Left ventricle myocardium superior (tissue), 1 donor: Measurements from ENCODE around the gene BTBD16. TPM values are rescaled to one million over a fixed set of nuclear protein-coding genes. Genes with fewer than 3 reads are reported as not detected.
A peak's percentile ranks its signal among the peaks of the same experiment; 100 is the strongest.

ENCODE experiments used
- ATAC-seq: fragments of 200-7000 bp; cut with Tn5 transposase; one replicate; pipeline ENCODE4 v1.9.1; 2020; ENCODE audit warnings: mild to moderate bottlenecking, moderate library complexity
- DNase-seq: peaks from one replicate; pipeline ENCODE4 v3.0.0-alpha.2; 2020
- intact Hi-C: fragments of 100-400 bp; cut with micrococcal nuclease; formaldehyde crosslinking; loops from one replicate; pipeline ENCODE4 v1.11.0; 2022
- long read RNA-seq: library from polyadenylated mRNA; unstranded; transcript quantifications from one replicate; pipeline ENCODE4 v2.0.0, GENCODE V29; 2021
- total RNA-seq: library from RNA; stranded (reverse); fragmentation: NEBNext Ultra II Directional; extraction: Animal tissue kit (Norgen Biotek cat#: 25700); gene quantifications from one replicate; pipeline ENCODE4 v1.2.1, GENCODE V29; 2021
- donor health status: DM: no; HTN: yes; CAD: no; lungs with severe emphysema.

The BTBD16 gene
- total RNA-seq = not detected
- long read RNA-seq = 0 reads

DNA sequence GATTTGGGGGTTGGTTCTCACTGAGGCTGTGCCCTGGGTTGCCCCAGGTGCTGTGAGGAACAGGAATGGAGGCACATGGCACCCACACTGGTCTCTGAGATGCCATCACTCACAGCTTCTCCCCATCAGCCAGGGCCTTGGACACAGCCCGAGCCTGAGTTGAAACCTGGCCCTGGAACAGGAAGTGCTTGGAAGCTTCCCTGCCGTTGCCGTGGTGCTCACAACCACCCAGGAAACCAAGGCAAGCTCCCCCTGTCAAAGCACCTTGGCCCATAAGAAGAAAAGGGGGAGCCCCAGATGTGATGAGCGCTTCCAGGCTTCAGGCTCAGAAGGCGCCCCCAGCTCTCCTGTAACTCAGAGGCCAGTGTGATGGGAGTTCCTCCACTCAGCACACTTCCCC is at the start of gene BTBD16:
Gene BTBD16 (plus strand): TSS at position 221 of the 400 bp plus-strand sequence. CDS start 3,786 bp downstream, outside the sequence.
- intact Hi-C loops = no loop called here
- no peak for DNase-seq
- no peak for ATAC-seq

DNA sequence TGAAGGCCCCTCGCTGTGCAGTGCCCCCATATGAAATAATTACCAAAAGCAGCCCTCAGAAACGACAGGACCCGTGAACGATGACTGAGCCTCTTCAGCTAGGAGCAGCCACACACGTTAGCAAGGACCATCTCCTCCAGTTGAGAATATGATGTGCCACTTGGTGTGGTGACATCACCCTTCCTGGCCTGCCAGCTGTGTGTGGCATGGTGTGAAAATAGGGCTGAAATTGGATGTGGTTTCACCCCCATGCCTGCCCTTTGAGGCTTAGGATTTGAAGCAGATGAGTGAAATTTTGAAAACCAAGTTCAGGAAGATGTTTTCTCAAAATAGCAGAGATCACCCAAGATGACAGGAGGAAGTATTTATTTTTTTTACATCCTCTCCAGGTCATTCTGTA is 49.1 kb upstream of the BTBD16 start:
- DNase-seq = no peak
- intact Hi-C loops = no loop called here
- peak; percentile 42 for ATAC-seq

GRCh38 chr10:122222638-122223037 is 48.5 kb upstream of the BTBD16 start:
- intact Hi-C loops = no loop called here
- DNase-seq = no peak
- no peak for ATAC-seq

GRCh38 chr10:122224159-122224558 is 46.9 kb upstream of the BTBD16 start:
- intact Hi-C loops = no loop called here
- ATAC-seq = no peak
- DNase-seq = no peak

- ATAC-seq (no peak), DNase-seq (no peak)
- intact Hi-C loops = no loop called here
Observed at GRCh38 chr10:122225330-122225729, 45.8 kb upstream of the BTBD16 start.

DNA sequence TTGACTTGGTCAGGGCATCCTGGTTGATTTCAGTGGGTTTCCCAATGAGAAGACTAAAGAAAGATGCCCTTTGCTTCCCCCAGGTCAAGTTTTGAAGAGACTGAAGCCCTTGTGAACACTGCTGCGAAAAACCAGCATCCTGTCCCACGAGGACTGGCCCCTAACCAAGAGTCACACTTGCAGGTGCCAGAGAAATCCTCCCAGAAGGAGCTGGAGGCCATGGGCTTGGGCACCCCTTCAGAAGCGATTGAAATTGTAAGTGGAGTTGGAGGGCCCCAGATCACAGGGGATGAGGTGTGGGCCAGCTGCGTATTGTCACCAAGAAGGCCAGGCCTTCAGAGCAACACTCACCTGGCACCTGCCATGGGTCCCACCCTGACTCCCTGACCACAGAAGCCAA is 43.3 kb upstream of the BTBD16 start:
- DNase-seq (no peak), ATAC-seq (peak; percentile 28)
- intact Hi-C loops = no loop called here

GRCh38 chr10:122229666-122230065 is 41.4 kb upstream of the BTBD16 start:
- intact Hi-C loops = no loop called here
- DNase-seq = no peak
- ATAC-seq = no peak

GRCh38 chr10:122230222-122230621 is 40.9 kb upstream of the BTBD16 start:
- DNase-seq (no peak), ATAC-seq (no peak)
- intact Hi-C loops = no loop called here

- intact Hi-C loops = no loop called here
- ATAC-seq (no peak), DNase-seq (no peak)
Observed at GRCh38 chr10:122232769-122233168, 38.3 kb upstream of the BTBD16 start.

- peak; percentile 90 for ATAC-seq
- intact Hi-C loops = no loop called here
- DNase-seq = peak; percentile 80
Observed at GRCh38 chr10:122233857-122234348, 37.2 kb upstream of the BTBD16 start.

- intact Hi-C loops = no loop called here
- ATAC-seq = no peak
Observed at GRCh38 chr10:122234416-122234815, 36.7 kb upstream of the BTBD16 start.

DNA sequence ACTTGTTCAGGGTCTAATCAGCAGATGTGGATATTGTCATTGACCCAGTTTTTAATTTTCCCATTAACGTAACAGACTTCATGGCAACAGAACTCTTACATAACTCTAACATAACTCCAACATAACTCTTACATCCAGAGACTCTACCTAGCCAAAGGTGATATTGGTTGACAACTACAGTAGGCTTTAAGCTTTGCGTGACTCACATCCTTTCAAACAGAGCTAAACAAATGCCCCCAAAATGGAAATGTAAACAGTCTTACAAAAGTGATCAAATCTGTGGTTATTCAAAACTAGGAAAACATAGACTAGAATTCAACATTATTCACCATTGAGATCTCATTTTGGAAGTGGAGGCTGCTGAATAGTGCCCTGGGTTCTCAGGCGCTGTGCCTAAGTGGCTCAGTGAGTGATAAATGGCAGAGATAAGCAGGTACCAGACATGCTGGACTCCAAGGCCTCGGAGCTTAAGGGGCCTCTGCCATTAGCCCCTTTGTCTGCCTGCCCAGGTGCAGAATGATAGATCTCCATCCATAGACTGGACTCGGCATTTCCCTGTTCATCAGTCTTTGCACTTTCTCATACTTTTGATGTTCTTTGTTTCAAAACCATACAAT is 34.3 kb upstream of the BTBD16 start:
- no peak for DNase-seq
- intact Hi-C loops = no loop called here
- no peak for ATAC-seq

More at GRCh38 chr10:122234416-122234815, 36.7 kb upstream of the BTBD16 start:
- no peak for DNase-seq

- intact Hi-C loops = no loop called here
- no peak for ATAC-seq
Observed at GRCh38 chr10:122237331-122237990, 33.6 kb upstream of the BTBD16 start.

GRCh38 chr10:122239578-122240257 is 31.4 kb upstream of the BTBD16 start:
- ATAC-seq (no peak), DNase-seq (no peak)
- intact Hi-C loops = no loop called here

More at GRCh38 chr10:122237331-122237990, 33.6 kb upstream of the BTBD16 start:
- no peak for DNase-seq

DNA sequence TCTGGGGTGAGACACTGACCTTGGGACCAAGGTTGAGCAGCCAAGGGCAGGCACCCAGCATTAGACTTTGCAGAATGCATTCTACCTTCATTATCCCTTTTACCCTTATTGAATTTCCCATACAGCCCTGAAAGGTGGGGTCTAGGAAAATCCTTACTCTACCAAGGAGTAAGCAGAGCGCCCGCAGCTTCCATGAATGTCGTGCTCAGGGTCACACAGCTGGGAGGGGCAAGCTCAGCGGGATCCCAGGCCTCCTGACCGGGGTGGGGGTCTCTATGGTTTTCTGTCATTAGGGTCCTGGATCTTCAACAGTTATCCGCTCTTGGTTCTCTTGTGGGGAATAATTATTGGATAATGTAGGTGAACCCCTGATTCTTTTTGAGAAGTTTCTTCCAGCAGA is 30.7 kb upstream of the BTBD16 start:
- DNase-seq (no peak), ATAC-seq (no peak)
- intact Hi-C loops = no loop called here

- DNase-seq = no peak
- intact Hi-C loops = no loop called here
Observed at GRCh38 chr10:122241836-122242235, 29.3 kb upstream of the BTBD16 start.

GRCh38 chr10:122243550-122243949 is 27.5 kb upstream of the BTBD16 start:
- DNase-seq (no peak), ATAC-seq (peak; percentile 21)
- intact Hi-C loops = no loop called here

More at GRCh38 chr10:122241836-122242235, 29.3 kb upstream of the BTBD16 start:
- no peak for ATAC-seq

DNA sequence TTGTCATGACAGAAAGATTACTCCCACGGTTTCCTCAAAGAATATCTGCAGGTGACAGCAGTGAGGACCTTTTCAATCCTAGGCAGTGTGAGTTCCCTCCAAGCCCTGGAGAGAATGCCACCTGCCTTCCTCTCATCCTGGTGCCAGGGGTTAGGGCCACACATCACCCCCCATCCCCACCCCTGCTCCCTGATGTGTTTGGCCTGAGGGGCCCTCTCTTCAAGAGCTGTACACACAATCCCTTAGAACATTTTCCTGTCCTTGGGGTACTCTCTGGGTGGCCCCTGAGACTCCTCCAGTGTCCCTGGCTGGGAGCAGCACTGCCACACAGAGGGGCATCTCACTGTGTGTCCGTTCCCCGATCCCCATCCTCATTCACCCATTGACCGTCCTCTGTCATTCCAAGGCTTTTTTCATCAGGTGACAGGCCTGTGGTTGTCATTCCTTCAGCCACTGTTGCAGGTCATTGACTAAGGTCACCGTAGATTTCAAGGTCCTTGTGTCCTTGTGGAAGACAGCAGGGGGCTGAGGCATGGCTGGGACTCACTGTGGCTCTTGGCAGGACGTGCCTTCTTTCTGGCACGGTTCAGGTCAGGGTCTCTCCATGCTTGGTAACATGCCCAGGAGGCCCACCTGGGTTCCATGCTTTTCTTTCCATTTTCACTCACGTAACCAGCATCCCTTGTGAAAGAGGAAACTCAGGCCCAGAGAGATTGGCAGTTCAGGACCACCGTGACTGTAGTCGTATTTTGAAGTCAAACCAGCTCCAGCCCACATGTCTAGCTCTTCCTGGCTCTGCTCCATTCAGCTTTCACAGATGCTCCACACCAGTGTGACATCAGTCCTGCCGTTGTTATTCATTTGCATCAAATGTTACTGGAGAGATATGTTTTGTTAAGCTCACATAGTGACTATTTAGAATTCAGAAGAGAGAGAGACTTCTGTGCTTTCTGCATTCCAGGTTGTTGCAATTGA is 26.8 kb upstream of the BTBD16 start:
- intact Hi-C loops = no loop called here
- ATAC-seq = no peak
- no peak for DNase-seq

GRCh38 chr10:122245136-122245535 is 26.0 kb upstream of the BTBD16 start:
- no peak for DNase-seq
- intact Hi-C loops = no loop called here

More at GRCh38 chr10:122245136-122245535, 26.0 kb upstream of the BTBD16 start:
- ATAC-seq = no peak
